Activated T-cell treated with anti-CD3 and anti-CD28 coated beads, Interleukin-2, amount 50 U/mL, for 4 hours (primary cell): ENCODE data around the gene MPC1L. TPM values are rescaled to one million over a fixed set of nuclear protein-coding genes. Genes with fewer than 3 reads are reported as not detected.
A peak's percentile ranks its signal among the peaks of the same experiment; 100 is the strongest.

Source experiments
- ATAC-seq, 2 donors: fragments of 200-7000 bp; cut with Tn5 transposase; one replicate each; pipeline ENCODE4 v1.10.0; 2021
- DNase-seq: peaks from one replicate; pipeline ENCODE4 v3.0.0-alpha.2; 2020
- H3K27me3 Mint-ChIP-seq: one replicate; pipeline ENCODE4 v1.8.0; 2021; ENCODE audit warnings: low read depth, mixed read lengths
- H3K36me3 Mint-ChIP-seq: one replicate; pipeline ENCODE4 v1.8.0; 2022; ENCODE audit warnings: mixed read lengths; ENCODE audit not compliant: insufficient read depth
- H3K4me1 Mint-ChIP-seq: one replicate; pipeline ENCODE4 v1.8.0; 2021; ENCODE audit warnings: low read depth, mixed read lengths
- H3K4me3 Mint-ChIP-seq: one replicate; pipeline ENCODE4 v1.8.0; 2021; ENCODE audit warnings: mild to moderate bottlenecking, moderate library complexity, mixed read lengths
- H3K9me3 Mint-ChIP-seq: one replicate; pipeline ENCODE4 v1.8.0; 2021; ENCODE audit warnings: mixed read lengths
- total RNA-seq, 3 donors: library from RNA; stranded (reverse); gene quantifications; one replicate each; pipeline ENCODE4 v1.2.1, GENCODE V29; 2021

The MPC1L gene
- total RNA-seq, 3 donors from 2014 or later = not detected

DNA sequence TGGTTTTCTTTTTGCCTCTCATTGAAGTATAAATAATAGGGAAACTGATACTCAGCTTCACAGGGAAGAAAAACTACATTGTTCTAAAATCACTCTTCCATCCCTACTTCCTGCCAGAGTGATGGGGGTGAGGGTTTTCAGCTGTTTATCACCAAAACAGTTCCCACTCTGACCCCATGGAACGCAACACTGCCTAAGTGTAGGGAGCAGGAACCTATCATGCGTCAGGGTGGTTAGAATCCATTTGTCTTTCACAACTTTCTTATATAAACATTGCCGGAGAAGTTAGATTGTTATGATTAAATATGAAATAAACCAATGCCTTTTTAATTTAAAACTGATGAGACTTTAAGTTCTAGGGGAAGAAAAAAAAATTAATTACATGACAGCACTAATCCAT is 15.8 kb upstream of the MPC1L start:
- no peaks in the 10 kb centered on the region for H3K4me1 Mint-ChIP-seq
- DNase-seq = no peak
- H3K36me3 Mint-ChIP-seq = peaks cover 2% of the 10 kb centered on the region
- H3K27me3 Mint-ChIP-seq = no peaks in the 10 kb centered on the region
- no peak for ATAC-seq
- H3K9me3 Mint-ChIP-seq = no peaks in the 10 kb centered on the region
- H3K4me3 Mint-ChIP-seq = no peak overlapping the region

DNA sequence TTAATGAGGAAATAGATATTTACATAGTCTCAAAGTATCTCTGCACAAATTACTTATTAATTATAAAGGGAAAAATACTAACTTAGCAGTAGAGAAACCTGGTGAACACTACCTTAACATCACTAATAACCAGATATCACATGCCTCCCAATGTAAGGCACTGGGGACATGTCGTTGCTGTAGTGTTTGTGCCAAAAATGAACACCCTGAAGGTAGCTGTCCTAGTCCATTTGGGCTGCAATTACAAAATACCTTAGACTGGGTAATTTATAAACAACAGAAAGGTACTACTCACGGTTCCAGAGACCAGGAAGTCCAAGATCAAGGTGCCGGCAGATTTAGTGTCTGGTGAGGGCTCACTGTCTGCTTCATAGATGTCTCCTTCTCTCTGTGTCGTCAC is 10.7 kb upstream of the MPC1L start:
- Mint-ChIP-seq H3K4me1 (no peaks in the 10 kb centered on the region), H3K4me3 (no peak overlapping the region), H3K9me3 (no peaks in the 10 kb centered on the region), H3K36me3 (no peaks in the 10 kb centered on the region), H3K27me3 (no peaks in the 10 kb centered on the region)
- DNase-seq (no peak), ATAC-seq (no peak)

DNA sequence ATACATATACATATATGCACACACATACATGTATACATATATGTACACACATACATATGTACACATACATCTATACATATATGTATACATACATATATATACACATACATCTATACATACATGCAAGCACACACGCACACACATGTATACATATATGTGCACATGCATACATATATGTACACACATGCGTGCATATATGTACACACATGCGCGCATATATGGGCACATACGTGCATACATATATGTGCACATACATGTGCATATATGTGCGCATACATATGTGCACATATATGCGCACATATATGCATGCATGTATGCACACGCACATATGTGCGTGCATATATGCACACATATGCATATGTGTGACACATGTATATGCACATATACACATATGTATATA is 7.3 kb upstream of the MPC1L start:
- ATAC-seq = no peak

DNA sequence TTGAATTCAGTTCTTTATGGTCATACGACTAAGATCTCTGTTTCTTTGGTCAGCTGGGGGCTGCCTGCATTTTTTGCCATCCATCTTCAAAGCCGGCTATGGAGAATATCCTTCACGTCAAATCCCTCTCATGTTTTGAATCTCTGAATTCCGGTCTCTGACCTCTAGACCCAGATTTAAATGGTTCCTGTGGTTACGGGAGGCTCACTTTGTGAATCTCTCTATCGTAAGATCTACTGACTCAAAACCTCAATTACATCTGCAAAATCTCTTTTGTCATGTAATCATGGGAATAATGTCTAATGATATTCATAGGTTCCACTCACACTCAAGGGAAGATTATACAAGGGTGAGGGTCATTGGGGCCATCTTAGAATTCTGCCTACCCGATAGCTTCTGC is 5.7 kb upstream of the MPC1L start:
- Mint-ChIP-seq H3K4me3 (no peak overlapping the region), H3K27me3 (no peaks in the 10 kb centered on the region), H3K36me3 (no peaks in the 10 kb centered on the region), H3K9me3 (no peaks in the 10 kb centered on the region), H3K4me1 (no peaks in the 10 kb centered on the region)
- DNase-seq (no peak), ATAC-seq (no peak)

More for the DNA sequence above, 7.3 kb upstream of the MPC1L start:
- no peaks in the 10 kb centered on the region for H3K36me3 Mint-ChIP-seq
- no peaks in the 10 kb centered on the region for H3K4me1 Mint-ChIP-seq
- no peak overlapping the region for H3K4me3 Mint-ChIP-seq
- no peaks in the 10 kb centered on the region for H3K27me3 Mint-ChIP-seq
- no peaks in the 10 kb centered on the region for H3K9me3 Mint-ChIP-seq
- no peak for DNase-seq

DNA sequence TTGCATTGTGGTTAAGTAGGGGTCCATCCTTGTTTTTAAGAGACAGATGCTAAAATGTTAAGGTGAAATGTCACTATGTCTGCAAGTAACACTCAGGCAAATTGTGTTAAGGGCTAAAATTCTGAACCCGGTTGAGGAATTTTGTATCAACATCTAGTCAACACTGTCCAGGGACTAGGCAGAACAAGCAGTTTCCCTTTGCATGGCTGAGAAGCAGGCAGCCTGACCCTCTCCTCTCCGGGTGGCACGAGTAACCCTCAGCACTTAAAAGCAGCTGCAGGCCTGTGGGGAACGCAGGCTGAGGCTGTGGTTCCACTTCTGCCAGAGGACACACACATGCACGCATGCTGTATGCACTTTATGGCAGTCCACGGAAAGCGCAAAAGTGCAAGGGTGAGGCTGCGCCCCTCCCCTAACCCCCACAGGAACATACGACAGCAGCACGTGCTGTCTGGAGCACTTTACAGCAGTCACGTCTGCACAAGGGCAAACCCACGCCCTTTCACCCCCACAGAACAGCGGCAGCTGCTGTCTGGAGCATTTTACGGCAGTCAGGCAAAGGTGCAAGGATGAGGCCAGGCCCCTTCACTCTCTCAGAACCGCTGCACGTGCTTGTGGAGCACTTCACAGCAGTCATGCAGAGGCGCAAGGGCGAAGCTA is 619 bp upstream of the MPC1L start:
- no peaks in the 10 kb centered on the region for H3K9me3 Mint-ChIP-seq
- H3K36me3 Mint-ChIP-seq = no peaks in the 10 kb centered on the region
- no peaks in the 10 kb centered on the region for H3K27me3 Mint-ChIP-seq
- no peaks in the 10 kb centered on the region for H3K4me1 Mint-ChIP-seq
- no peak overlapping the region for H3K4me3 Mint-ChIP-seq
- DNase-seq (no peak), ATAC-seq (no peak)

DNA sequence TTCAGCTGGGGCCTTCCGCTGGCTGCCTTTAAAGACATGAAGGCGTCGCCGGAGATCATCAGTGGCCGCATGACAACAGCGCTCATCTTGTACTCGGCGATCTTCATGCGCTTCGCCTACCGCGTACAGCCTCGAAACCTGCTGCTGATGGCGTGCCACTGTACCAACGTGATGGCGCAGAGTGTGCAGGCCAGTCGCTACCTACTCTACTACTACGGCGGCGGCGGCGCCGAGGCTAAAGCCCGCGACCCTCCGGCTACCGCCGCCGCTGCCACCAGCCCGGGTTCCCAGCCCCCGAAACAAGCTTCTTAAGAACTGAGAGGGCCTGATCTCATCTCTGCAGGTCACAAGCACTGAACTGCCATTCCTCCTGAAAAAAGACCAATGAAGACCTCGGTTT is 437 bp downstream of the MPC1L start:
- no peaks in the 10 kb centered on the region for H3K4me1 Mint-ChIP-seq
- H3K27me3 Mint-ChIP-seq = no peaks in the 10 kb centered on the region
- ATAC-seq (no peak), DNase-seq (no peak)
- H3K9me3 Mint-ChIP-seq = no peaks in the 10 kb centered on the region
- no peak overlapping the region for H3K4me3 Mint-ChIP-seq
- peaks cover 3% of the 10 kb centered on the region for H3K36me3 Mint-ChIP-seq

DNA sequence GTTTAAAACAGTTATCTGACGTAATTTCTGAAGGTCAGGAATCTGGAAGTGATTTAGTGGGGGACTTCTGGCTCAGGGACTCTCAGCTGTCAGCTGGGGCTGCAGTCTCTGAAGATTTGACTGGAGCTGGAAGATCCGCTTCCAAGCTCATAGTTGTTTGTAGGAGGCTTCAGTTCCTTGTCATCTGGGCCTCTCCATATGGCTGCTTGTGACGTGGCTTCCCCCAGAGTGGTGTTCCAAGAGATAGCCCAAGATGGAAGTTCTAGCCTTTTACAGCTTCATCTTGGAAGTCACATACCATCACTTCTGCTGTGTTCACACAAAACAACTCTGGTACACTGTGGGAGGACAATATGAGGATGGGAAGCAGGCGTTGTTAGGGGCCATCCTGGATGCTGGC is 2.1 kb downstream of the MPC1L start:
- ATAC-seq (no peak), DNase-seq (no peak)
- Mint-ChIP-seq H3K4me3 (no peak overlapping the region), H3K9me3 (no peaks in the 10 kb centered on the region), H3K27me3 (no peaks in the 10 kb centered on the region), H3K36me3 (peaks cover 3% of the 10 kb centered on the region), H3K4me1 (no peaks in the 10 kb centered on the region)

DNA sequence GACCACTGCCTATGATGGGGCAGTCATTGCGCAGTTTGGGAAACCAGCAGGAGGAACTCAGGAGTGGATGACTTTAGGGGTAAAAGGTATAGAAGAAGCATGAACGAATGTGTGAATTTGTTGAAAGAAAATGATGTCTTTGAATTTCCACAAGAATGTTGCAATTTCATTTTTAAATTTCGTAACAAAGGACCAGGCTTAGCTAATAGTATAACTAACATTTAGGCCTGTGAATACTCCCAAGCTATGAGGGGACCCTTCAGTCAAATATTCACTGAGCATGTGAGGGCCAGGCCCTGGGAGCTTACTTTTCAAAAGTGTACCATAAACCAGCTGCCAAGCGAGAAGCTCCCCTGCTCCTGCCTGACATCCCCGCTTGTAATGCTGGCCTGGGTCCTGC is 5.3 kb downstream of the MPC1L start:
- Mint-ChIP-seq H3K9me3 (no peaks in the 10 kb centered on the region), H3K36me3 (peaks cover 13% of the 10 kb centered on the region), H3K27me3 (no peaks in the 10 kb centered on the region), H3K4me3 (no peak overlapping the region), H3K4me1 (peaks cover 6% of the 10 kb centered on the region)
- no peak for ATAC-seq
- no peak for DNase-seq

DNA sequence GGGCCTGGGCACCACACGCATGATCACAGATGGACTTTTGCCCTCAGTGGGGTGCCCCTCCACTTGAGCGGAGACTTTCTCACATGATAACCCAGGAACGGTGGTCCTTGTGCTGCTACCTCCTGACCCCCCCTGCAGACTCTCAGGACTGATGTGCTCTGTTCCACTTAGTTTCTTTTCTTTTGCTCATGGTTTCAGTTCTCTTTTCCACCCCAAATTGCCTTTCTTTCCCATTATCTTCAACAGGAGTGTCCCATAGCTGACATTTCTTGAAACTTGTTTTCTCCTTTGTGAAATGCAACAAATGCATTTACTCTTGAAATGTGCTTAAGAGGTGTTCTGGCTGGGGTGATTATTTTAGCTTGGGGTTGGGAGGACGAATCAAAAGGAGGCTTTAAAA is 9.0 kb downstream of the MPC1L start:
- H3K27me3 Mint-ChIP-seq = no peaks in the 10 kb centered on the region
- H3K9me3 Mint-ChIP-seq = no peaks in the 10 kb centered on the region
- ATAC-seq (no peak), DNase-seq (no peak)
- peaks cover 11% of the 10 kb centered on the region for H3K4me1 Mint-ChIP-seq
- no peak overlapping the region for H3K4me3 Mint-ChIP-seq
- H3K36me3 Mint-ChIP-seq = peaks cover 28% of the 10 kb centered on the region

DNA sequence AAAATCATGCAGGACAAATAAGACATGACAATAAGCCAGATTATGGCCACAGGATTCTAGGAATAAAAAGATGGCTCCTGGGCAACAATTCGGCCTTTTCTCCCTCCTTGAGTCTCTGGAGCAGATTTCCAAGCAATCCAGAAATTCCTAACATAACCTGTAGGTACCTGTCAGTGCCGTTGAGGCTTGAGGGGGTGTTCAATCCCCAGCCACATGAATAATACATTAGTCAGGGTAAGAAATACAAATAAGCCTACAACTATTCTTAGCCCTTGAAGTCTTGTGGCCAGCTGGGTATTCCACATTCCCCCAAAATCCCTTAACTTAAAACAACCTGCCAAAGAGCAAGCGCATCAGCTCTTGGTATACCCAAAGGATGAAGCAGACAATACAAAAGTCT is 14.5 kb downstream of the MPC1L start:
- Mint-ChIP-seq H3K4me3 (no peak overlapping the region), H3K27me3 (no peaks in the 10 kb centered on the region), H3K9me3 (no peaks in the 10 kb centered on the region), H3K36me3 (peaks cover 27% of the 10 kb centered on the region), H3K4me1 (peaks cover 29% of the 10 kb centered on the region)
- DNase-seq (no peak), ATAC-seq (no peak)

DNA sequence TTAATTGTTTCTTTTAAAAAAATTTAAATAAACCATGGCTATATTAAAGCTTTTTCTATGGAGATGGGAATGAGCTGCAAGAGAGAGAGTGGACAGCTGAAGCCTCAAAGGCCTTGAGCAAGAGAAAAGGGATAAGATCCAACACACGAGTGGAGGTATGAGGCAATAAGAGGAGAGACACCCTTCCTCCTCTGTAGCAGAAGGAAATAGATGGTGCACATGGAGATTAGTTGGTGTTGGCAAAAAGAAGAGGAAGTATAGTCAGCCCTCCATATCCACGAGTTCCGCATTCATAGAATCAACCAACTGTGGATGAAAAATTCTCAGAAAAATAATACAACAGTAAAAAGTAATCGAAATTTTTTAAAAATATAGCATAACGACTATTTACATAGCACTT is 20.9 kb downstream of the MPC1L start:
- Mint-ChIP-seq H3K4me1 (peaks cover 31% of the 10 kb centered on the region), H3K4me3 (peak overlapping the region; percentile 87), H3K27me3 (no peaks in the 10 kb centered on the region), H3K9me3 (no peaks in the 10 kb centered on the region), H3K36me3 (peaks cover 5% of the 10 kb centered on the region)
- no peak for ATAC-seq
- no peak for DNase-seq

DNA sequence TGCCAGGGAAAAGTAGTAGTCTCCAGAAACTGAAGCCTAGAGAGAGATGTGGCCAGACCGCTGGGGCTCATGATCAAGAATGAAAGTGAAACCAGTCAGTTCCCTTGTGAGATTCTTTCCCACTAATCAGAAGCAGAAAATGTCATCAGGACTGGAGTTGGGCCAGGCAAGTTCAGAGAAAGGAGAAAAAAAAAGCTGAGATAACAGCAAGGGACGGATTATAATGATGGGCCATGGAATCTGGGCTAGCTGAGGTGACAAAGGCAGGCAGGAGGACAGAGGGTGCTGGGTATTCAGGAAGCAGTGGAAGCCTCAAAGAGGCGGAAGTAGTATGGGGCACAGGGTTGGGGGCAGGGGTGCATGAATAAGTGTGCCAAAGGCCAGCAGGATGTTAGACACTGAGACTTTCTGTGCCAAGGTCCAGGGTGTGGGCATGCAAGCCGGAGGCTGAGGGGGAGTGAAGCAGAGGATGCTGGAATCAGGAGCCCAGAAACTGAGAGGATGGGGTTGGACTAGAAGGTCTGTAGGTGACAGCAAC is 21.7 kb downstream of the MPC1L start:
- Mint-ChIP-seq H3K9me3 (no peaks in the 10 kb centered on the region), H3K27me3 (no peaks in the 10 kb centered on the region), H3K4me3 (peak overlapping the region; percentile 87), H3K36me3 (peaks cover 5% of the 10 kb centered on the region), H3K4me1 (peaks cover 31% of the 10 kb centered on the region)
- DNase-seq (peak; percentile 19), ATAC-seq (peak; percentile 19 to 20)

DNA sequence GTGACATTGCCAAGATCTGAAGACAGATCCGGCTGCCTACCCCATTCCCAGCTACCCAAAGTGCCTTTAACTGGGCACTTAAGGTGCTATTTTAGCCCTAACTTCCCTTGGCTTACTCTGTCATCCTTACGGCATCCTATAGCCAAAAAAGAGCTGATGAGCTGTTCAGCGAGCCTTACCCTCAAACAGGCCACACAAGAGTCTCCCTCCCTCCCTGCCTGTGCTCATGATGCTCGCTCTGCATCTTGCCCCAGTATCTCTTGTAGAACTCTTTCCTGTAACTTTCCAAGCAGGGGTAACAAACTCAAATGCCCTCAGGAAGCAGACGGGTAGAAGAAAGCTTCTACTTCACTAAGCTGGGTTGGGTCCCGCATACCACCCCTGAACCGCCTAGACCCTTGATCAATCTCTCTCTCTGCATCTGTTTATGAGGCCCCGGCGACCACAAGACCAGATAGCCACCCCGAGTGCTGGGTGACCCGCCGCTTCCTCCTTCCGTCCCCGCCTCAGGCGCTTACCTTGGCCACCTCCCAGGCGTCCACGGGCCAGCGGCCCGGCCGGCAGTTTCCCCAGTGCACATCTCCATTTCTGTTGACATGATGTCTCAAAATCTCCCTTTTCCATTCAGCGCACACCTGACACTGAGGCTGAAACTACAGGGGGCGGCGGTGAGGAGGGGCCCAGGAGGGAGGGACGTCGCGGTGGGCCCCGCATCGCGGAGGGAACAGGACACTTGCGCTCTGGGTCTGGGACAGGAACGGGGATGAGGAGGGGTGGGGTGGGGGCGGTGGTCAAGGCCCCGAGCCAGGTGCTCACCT is 23.5 kb downstream of the MPC1L start:
- Mint-ChIP-seq H3K27me3 (no peaks in the 10 kb centered on the region), H3K4me3 (peak overlapping the region; percentile 97), H3K9me3 (no peaks in the 10 kb centered on the region), H3K36me3 (peaks cover 7% of the 10 kb centered on the region), H3K4me1 (peaks cover 31% of the 10 kb centered on the region)
- DNase-seq (peak; percentile 18), ATAC-seq (peak; percentile 36 to 44)

DNA sequence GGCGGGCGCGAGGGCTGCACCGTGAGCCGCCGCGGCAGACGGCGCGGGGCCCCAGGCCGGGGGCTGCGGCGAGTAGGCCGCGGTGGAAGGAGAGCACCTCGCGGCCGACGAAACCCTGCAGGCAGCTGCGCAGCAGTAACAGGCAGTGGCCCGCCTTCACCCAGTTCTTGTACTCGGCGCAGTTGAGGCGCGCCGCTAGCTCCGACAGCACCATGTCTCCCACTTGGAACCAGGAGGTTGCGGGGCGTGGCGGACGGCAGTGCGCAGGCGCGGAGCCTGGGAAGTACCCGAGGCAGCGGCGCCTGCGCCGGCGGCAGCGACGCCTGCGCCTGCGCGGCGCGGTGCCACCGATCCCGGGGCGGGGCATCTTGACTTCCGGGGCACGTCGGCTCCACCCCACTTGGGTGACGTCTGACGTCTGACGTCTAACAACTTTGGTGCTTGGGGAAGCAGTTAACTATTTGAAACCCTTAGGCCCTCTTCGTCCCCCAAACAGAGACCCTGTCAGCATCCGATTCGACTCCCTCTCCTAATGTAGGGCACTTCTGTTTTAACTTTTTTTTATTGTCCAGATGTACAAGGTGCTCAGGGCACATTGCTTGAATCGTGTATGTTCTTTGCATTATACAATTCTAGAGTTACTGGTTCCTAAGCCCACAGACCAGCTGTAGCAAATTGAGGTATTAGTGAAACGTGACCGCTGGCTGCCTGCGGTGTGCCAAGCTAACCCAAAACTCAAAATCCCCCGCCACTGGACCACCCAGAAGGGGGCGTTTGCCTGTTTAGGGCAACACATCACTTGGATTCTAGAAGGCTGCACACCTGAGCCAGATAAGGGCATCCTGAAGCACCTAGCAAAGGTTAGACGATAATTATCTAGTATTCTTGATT is 24.3 kb downstream of the MPC1L start, which contains the start of gene CXorf38:
Gene CXorf38, minus strand, starts transcription at position 255 of the 891 bp plus-strand sequence. Its CDS starts 41 bp downstream, at position 214.
- DNase-seq = peak; percentile 97
- H3K4me3 Mint-ChIP-seq = peak within 1 kb of the TSS; percentile 97
- H3K27me3 Mint-ChIP-seq = no peaks in the 10 kb centered on the region
- H3K9me3 Mint-ChIP-seq = no peaks in the 10 kb centered on the region
- peaks cover 23% of the 10 kb centered on the region for H3K4me1 Mint-ChIP-seq
- peaks cover 4% of the 10 kb centered on the region for H3K36me3 Mint-ChIP-seq
- ATAC-seq = peak; percentile 83
